Astrocyte (in vitro differentiated cells and primary cell): Measurements from ENCODE around the gene TPO. TPM values are rescaled to one million over a fixed set of nuclear protein-coding genes. Genes with fewer than 3 reads are reported as not detected.

Experiments used
- DNase-seq: peaks from one replicate; pipeline ENCODE4 v3.0.0-alpha.2; 2010; ENCODE audit warnings: low read depth
- FAIRE-seq: peaks from 2 replicates; lab custom pipeline; 2011; peaks lifted over from hg19 to GRCh38; lab: Jason Lieb, UNC
- H2AFZ ChIP-seq: 2 replicates; pipeline ENCODE4 v1.6.0; 2012; ENCODE audit warnings: low read depth, low read length, inconsistent platforms
- H3K27ac ChIP-seq: 2 replicates; pipeline ENCODE4 v1.5.1; 2011; ENCODE audit warnings: low read depth, low read length, inconsistent platforms
- H3K27me3 ChIP-seq: 2 replicates; pipeline ENCODE4 v1.6.0; 2011; ENCODE audit warnings: low read length, inconsistent platforms; ENCODE audit not compliant: insufficient read depth
- H3K36me3 ChIP-seq: 2 replicates; pipeline ENCODE4 v1.5.1; 2011; ENCODE audit warnings: low read length, inconsistent platforms; ENCODE audit not compliant: insufficient read depth
- H3K4me1 ChIP-seq: 2 replicates; pipeline ENCODE4 v1.5.1; 2011; ENCODE audit warnings: low read length, inconsistent platforms; ENCODE audit not compliant: insufficient read depth
- H3K4me2 ChIP-seq: 2 replicates; pipeline ENCODE4 v1.6.0; 2012; ENCODE audit warnings: low read length, inconsistent platforms
- H3K4me3 ChIP-seq: 2 replicates; pipeline ENCODE4 v1.5.1; 2011; ENCODE audit warnings: low read depth, mild to moderate bottlenecking, low read length, inconsistent platforms; ENCODE audit not compliant: insufficient read depth
- H3K79me2 ChIP-seq: 2 replicates; pipeline ENCODE4 v1.6.0; 2012; ENCODE audit warnings: mild to moderate bottlenecking, low read length, inconsistent platforms; ENCODE audit not compliant: insufficient read depth
- H3K9ac ChIP-seq: 2 replicates; pipeline ENCODE4 v1.6.0; 2012; ENCODE audit warnings: mild to moderate bottlenecking, low read length, inconsistent platforms
- H3K9me3 ChIP-seq: 2 replicates; pipeline ENCODE4 v1.5.1; 2012; ENCODE audit warnings: low read depth, mild to moderate bottlenecking, low read length, inconsistent platforms; ENCODE audit not compliant: insufficient read depth
- H4K20me1 ChIP-seq: 2 replicates; pipeline ENCODE4 v1.6.0; 2012; ENCODE audit warnings: low read length, inconsistent platforms; ENCODE audit not compliant: insufficient read depth
- H3K27ac Mint-ChIP-seq: one replicate; pipeline ENCODE4 v1.8.0; 2021; ENCODE audit warnings: mild to moderate bottlenecking, mixed read lengths; ENCODE audit not compliant: unreplicated experiment
- H3K27me3 Mint-ChIP-seq: one replicate; pipeline ENCODE4 v1.8.0; 2021; ENCODE audit warnings: low read depth, mixed read lengths; ENCODE audit not compliant: unreplicated experiment
- H3K36me3 Mint-ChIP-seq: one replicate; pipeline ENCODE4 v1.8.0; 2021; ENCODE audit warnings: low read depth, mixed read lengths; ENCODE audit not compliant: unreplicated experiment
- H3K4me1 Mint-ChIP-seq: one replicate; pipeline ENCODE4 v1.8.0; 2021; ENCODE audit warnings: low read depth, mixed read lengths; ENCODE audit not compliant: unreplicated experiment
- H3K4me3 Mint-ChIP-seq: one replicate; pipeline ENCODE4 v1.8.0; 2021; ENCODE audit warnings: mild to moderate bottlenecking, moderate library complexity, mixed read lengths; ENCODE audit not compliant: unreplicated experiment
- H3K9me3 Mint-ChIP-seq: one replicate; pipeline ENCODE4 v1.8.0; 2021; ENCODE audit warnings: mild to moderate bottlenecking, mixed read lengths; ENCODE audit not compliant: unreplicated experiment
- CTCF ChIP-seq: IDR thresholded peaks from 2 replicates; pipeline ENCODE4 v1.5.1; 2011; ENCODE audit warnings: low read depth, mild to moderate bottlenecking, inconsistent platforms, low read length, moderate library complexity; ENCODE audit not compliant: insufficient read depth
- EZH2 ChIP-seq: IDR thresholded peaks from 2 replicates; pipeline ENCODE4 v1.6.1; 2012; ENCODE audit warnings: mild to moderate bottlenecking, low read length, inconsistent platforms; ENCODE audit not compliant: insufficient read depth
- total RNA-seq: library from RNA; stranded (reverse); gene quantifications from 2 replicates; pipeline ENCODE4 v1.2.1, GENCODE V29; 2021

Gene TPO
- total RNA-seq, 1 donor from 2014 or later = not detected

- no peak for FAIRE-seq
- Histone ChIP-seq H3K27me3 (no peaks in the 10 kb centered on the region), H3K4me3 (no peak overlapping the region), H3K4me1 (no peaks in the 10 kb centered on the region), H2AFZ (no peak overlapping the region), H3K79me2 (no peaks in the 10 kb centered on the region), H4K20me1 (no peaks in the 10 kb centered on the region), H3K27ac (no peak overlapping the region), H3K4me2 (no peak overlapping the region), H3K9ac (no peak overlapping the region), H3K9me3 (peaks cover 3% of the 10 kb centered on the region), H3K36me3 (no peaks in the 10 kb centered on the region)
- TF ChIP-seq EZH2 = no peak
- no peak for TF ChIP-seq CTCF
- H3K36me3 Mint-ChIP-seq = no peaks in the 10 kb centered on the region
- no peak overlapping the region for H3K27ac Mint-ChIP-seq
- no peaks in the 10 kb centered on the region for H3K4me1 Mint-ChIP-seq
- peaks cover 11% of the 10 kb centered on the region for H3K27me3 Mint-ChIP-seq
- no peak overlapping the region for H3K4me3 Mint-ChIP-seq
- no peak for DNase-seq
- H3K9me3 Mint-ChIP-seq = no peaks in the 10 kb centered on the region
Observed at GRCh38 chr2:1371082-1371481, 42.2 kb upstream of the TPO start.

- Histone ChIP-seq H3K79me2 (no peaks in the 10 kb centered on the region), H3K27me3 (no peaks in the 10 kb centered on the region), H4K20me1 (no peaks in the 10 kb centered on the region), H3K4me2 (no peak overlapping the region), H3K27ac (no peak overlapping the region), H3K36me3 (no peaks in the 10 kb centered on the region), H3K9me3 (peaks cover 3% of the 10 kb centered on the region), H3K9ac (no peak overlapping the region), H2AFZ (no peak overlapping the region), H3K4me1 (no peaks in the 10 kb centered on the region), H3K4me3 (no peak overlapping the region)
- H3K36me3 Mint-ChIP-seq = no peaks in the 10 kb centered on the region
- H3K4me1 Mint-ChIP-seq = no peaks in the 10 kb centered on the region
- FAIRE-seq (no peak), DNase-seq (no peak)
- H3K4me3 Mint-ChIP-seq = no peak overlapping the region
- no peaks in the 10 kb centered on the region for H3K9me3 Mint-ChIP-seq
- TF ChIP-seq CTCF = no peak
- TF ChIP-seq EZH2 = no peak
- no peak overlapping the region for H3K27ac Mint-ChIP-seq
- H3K27me3 Mint-ChIP-seq = peaks cover 18% of the 10 kb centered on the region
Observed at GRCh38 chr2:1373830-1374229, 39.4 kb upstream of the TPO start.

GRCh38 chr2:1374287-1374686 is 39.0 kb upstream of the TPO start:
- Histone ChIP-seq H3K9ac (no peak overlapping the region), H4K20me1 (no peaks in the 10 kb centered on the region), H3K4me3 (no peak overlapping the region), H3K9me3 (peaks cover 3% of the 10 kb centered on the region), H3K27ac (no peak overlapping the region), H3K27me3 (no peaks in the 10 kb centered on the region), H3K36me3 (no peaks in the 10 kb centered on the region), H3K79me2 (no peaks in the 10 kb centered on the region), H3K4me1 (no peaks in the 10 kb centered on the region), H2AFZ (no peak overlapping the region), H3K4me2 (no peak overlapping the region)
- DNase-seq = no peak
- Mint-ChIP-seq H3K27ac (no peak overlapping the region), H3K9me3 (no peaks in the 10 kb centered on the region), H3K4me3 (no peak overlapping the region), H3K27me3 (peaks cover 18% of the 10 kb centered on the region), H3K4me1 (no peaks in the 10 kb centered on the region), H3K36me3 (no peaks in the 10 kb centered on the region)
- FAIRE-seq = no peak
- TF ChIP-seq CTCF (no peak), EZH2 (no peak)
